Uterus (tissue), 2 donors: Measurements from ENCODE around the gene ZBTB20.

ENCODE experiments used
- POLR2A ChIP-seq, 2 donors: fragments of 450-650 bp; IDR thresholded peaks; one replicate each; pipeline ENCODE4 v1.6.1; 2016; ENCODE audit warnings: antibody characterized with exemption in 2 of 2, mild to moderate bottlenecking in 1 of 2, moderate library complexity in 1 of 2
- TF ChIP-seq, protein P1 (sequence below), 4 experiments: fragments of 200-600 bp in 2 of 4; fragments of 450-650 bp in 2 of 4; sonication (generic) in 2 of 4; IDR thresholded peaks; one replicate each; pipeline ENCODE4 v1.5.1; 2016 to 2019; ENCODE audit warnings: antibody characterized with exemption in 4 of 4, mild to moderate bottlenecking in 2 of 4, moderate library complexity in 1 of 4

DNA sequence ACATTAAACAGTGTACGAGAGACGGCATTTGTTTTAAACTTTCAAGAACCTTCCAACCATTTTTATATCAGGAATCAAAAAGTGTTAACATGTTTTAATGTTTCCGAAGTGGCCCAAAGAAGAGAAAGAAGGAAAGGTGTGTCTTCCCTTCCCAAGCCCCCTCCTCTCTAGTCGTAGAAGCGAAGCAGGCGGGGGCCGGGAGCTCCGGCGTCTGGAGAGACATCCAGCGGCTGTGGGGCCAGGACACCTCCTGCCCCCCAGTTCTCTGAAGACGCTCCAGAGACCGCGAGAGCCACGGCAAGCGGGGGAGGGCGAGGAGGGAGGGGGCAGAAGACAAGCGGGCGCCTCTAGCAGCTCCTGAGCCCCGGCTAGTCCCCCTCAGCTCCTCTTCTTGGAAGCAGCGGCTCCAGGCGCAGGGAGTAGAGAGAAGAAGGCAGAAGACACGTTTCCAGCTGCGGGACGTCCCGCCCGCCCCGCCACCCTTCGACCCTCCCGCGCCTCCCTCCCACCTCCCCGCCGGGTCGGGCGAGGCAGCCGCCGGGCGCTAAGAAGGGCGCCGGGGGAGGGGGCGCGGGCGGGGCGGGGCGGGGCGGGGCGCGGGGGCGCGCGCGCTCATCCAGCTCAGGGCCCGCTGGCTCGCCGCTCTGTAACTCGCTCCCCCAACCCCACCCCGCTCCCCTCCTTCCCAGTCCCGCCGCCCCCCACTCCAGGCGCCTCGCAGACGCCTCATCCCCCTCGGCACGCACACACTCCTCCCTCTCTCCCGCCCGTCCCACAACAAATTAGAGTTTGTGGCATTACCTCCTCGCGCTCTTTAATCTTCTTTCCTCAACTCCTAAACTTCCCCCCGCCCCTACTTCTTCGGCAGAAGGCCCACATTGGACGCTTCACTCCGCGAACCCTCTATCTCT lies at the start of gene ZBTB20:
- TF ChIP-seq, protein P1, sequence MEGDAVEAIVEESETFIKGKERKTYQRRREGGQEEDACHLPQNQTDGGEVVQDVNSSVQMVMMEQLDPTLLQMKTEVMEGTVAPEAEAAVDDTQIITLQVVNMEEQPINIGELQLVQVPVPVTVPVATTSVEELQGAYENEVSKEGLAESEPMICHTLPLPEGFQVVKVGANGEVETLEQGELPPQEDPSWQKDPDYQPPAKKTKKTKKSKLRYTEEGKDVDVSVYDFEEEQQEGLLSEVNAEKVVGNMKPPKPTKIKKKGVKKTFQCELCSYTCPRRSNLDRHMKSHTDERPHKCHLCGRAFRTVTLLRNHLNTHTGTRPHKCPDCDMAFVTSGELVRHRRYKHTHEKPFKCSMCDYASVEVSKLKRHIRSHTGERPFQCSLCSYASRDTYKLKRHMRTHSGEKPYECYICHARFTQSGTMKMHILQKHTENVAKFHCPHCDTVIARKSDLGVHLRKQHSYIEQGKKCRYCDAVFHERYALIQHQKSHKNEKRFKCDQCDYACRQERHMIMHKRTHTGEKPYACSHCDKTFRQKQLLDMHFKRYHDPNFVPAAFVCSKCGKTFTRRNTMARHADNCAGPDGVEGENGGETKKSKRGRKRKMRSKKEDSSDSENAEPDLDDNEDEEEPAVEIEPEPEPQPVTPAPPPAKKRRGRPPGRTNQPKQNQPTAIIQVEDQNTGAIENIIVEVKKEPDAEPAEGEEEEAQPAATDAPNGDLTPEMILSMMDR (IDR thresholded peaks at IDR 0.05) = no peak
- peak in 1 of 2 donors; percentile 46 for TF ChIP-seq POLR2A (IDR thresholded peaks at IDR 0.05)
